GM19452 (cell line): Measurements from ENCODE around the gene KCTD12.
A peak's percentile ranks its signal among the peaks of the same experiment; 100 is the strongest.

ENCODE experiments used
- ATAC-seq: cut with Tn5 transposase; IDR thresholded peaks from one replicate; pipeline ENCODE4 v1.9.1; 2021; ENCODE audit not compliant: unreplicated experiment

The KCTD12 gene

GRCh38 chr13:76888421-76888820 is 2.2 kb upstream of the KCTD12 start:
- ATAC-seq, result no peak

- ATAC-seq, result no peak
Measured at GRCh38 chr13:76887076-76887563, 915 bp upstream of the KCTD12 start.

GRCh38 chr13:76886005-76886291 is 257 bp downstream of the KCTD12 start:
- ATAC-seq, result peak; percentile 29

GRCh38 chr13:76885203-76886004 is 801 bp downstream of the KCTD12 start:
- peak; percentile 50 for ATAC-seq

DNA sequence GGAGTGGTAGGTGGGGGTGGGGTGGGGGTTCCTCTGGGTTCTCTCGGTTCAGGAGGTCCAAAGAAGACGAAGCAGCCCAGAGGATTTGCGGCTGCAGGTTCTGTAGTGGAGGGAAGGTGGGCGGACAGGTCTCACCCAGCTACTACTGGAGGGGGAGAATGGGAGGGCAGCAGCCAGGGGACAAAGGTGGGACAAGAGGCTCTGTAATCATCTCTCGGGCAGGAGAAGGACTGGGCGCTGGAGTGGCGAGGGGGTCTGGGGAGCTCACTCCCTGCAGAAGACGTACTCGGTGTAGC is 1.4 kb downstream of the KCTD12 start:
- ATAC-seq, result no peak

DNA sequence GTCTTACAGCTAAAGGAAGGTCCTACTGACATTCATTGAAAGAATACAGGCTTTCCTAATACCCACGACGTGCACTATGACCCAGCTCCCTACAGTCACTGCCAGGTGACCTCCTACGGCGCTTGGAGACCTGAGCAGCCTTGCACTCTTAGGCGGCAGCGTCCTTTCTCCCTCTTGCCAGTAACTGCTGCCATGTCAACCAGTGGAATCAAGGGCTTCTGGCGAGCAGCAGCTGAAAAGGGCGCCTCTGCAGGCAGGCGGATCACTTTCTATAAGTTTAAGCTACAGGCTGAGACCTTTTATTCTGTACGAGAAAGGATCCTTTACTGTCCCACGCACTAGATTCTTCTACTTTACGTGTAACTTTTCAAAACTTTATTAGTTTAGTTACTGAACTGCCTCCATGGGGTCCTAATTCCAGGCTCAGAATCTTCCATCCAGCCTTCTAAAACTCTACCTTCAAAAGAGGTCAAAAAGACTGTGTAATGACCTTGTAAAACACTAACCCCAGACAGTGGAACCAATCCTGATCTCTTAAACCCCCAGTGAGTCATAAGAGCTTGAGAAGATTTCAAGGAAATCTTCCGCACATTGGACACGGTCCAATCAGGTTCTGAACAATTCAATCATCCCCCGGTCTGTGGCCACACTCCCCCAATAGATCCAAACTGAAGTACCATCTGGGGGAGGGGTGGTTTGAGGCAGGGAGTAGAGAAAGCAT is 1.9 kb downstream of the KCTD12 start:
- no peak for ATAC-seq

DNA sequence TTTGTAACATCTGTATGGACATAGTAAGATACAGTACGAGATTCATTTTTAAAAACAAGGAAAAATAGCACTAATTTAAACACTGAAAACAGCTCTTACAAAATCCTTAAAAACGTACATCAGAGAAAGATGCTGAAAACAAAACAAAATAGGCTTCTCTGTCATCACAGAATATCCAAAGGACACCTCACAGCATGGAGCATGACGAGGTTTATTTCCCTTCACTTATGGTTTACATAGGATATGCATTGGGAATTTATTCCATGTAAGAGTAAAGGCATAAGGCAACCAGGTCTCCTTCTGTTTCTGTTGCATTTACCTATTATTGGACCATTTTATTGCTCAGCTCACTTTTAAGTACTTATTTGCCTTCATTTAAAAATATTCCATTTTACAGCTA is 3.0 kb downstream of the KCTD12 start:
- ATAC-seq, result no peak

DNA sequence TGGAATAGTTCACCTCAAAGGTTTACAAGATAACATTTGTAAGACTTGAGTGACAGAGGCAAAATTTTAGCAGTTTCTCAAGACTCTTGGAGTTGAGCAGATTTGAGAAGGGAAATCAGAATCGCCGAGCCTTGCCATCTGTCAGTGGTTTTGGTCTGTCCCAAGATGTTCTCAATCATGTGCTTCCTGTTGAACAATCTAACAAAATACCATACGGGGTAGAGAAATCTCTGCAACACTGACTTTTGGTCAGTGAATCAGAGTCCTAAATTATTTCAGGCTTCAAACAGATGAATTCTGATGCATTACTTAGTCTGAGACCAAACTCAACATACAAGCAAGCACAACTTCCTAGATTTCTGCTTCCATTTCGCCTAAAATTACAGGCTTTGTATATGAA is 3.8 kb downstream of the KCTD12 start:
- no peak for ATAC-seq

GRCh38 chr13:76879883-76880270 is 6.3 kb downstream of the KCTD12 start:
- ATAC-seq, result peak; percentile 34

- ATAC-seq, result peak; percentile 98
Measured at GRCh38 chr13:76879203-76879882, 6.9 kb downstream of the KCTD12 start.

DNA sequence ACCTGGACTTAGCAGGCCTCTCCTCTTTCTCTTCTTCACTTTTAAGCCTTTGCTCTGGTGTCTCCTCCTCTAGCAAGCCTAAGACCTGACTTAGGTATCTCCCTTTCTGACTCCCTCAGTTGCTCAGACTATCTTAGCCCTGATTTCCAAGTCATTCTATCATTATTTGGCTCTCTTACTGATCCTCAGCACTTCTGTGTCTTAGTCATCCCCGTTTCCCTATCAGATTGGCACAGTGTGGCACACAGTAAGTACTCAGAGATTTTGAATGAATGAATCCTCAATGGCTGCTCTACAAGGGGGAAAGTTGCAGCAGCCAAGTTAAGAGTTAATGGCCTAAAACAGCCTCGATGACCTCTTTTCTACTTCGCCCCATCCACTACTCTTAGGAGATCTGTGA is 8.2 kb downstream of the KCTD12 start:
- no peak for ATAC-seq

- ATAC-seq, result no peak
Measured at GRCh38 chr13:76875271-76875815, 10.9 kb downstream of the KCTD12 start.

GRCh38 chr13:76874479-76874878 is 11.7 kb downstream of the KCTD12 start:
- peak; percentile 62 for ATAC-seq

DNA sequence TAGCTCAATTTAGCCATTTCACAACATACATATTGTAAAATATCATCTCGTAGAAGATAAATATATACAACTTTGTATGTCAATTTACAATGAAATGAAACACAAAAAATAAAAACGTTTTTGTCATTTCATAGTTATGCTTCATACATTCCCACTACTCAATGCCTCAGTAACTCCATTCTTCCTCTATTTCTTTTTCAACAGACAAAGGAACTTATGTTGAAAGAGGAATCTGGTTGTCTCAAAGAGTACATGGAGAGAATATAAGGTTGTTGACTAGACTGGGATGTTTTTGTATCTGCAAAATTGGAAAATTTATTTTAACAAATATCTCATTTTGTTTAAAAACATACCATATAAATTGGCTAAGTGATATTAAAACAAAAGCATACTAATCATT is 12.8 kb downstream of the KCTD12 start:
- ATAC-seq, result no peak

GRCh38 chr13:76872675-76873074 is 13.5 kb downstream of the KCTD12 start:
- no peak for ATAC-seq

DNA sequence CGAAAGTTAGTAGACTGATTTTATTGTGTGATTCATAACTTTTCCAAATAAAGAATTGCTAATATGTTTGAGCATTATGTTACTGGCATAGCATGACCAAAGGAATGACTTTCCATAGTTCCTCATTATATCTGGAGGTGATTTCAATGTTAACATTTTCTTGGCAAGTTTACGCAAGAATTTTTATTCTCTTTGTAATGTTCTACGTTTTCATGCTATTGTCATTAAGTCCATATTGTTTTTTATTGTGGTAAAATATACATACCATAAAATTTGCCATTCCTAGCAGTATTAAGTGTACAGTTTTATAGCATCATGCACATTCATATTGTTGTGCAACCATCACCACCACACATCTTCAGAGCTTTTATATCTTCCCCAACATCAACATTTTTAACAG is 14.8 kb downstream of the KCTD12 start:
- ATAC-seq, result no peak

DNA sequence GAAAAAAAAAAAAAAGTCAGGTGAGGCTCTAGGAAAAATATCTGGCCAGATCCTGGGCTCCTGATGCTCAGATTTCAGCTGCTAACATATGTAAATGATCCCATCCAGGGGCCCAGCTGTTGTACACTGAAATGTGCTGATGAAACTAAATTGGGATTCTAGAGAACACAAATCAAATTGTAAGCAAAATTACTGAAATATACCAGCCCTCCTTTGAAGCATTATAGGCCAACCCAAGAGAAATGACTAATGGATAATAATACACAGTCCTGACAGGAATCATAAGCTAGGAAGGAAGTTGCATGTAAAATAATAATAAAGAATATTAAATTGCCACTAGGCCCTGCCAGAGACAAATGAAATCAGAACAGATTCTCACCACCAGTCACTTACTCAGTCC is 17.8 kb downstream of the KCTD12 start:
- no peak for ATAC-seq

GRCh38 chr13:76865996-76866503 is 20.2 kb downstream of the KCTD12 start:
- ATAC-seq, result no peak

DNA sequence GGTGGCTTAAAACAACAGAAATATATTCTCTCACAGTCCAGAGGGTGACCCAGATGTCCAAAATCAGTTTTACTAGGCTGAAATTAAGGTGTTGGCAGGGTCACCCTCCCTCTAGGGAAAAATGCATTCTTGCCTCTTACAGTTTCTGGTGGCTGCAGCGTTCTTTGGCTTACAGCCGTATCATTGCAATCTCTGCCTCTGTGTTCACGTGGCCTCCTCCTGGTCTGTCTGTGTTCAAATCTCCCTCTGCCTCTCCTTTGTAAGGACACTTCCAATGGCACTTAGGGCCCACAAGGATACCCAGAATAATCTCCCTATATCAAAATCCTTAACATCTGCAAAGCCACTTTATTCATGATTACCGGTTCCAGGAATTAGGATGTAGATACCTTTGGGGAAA is 21.1 kb downstream of the KCTD12 start:
- ATAC-seq, result no peak

DNA sequence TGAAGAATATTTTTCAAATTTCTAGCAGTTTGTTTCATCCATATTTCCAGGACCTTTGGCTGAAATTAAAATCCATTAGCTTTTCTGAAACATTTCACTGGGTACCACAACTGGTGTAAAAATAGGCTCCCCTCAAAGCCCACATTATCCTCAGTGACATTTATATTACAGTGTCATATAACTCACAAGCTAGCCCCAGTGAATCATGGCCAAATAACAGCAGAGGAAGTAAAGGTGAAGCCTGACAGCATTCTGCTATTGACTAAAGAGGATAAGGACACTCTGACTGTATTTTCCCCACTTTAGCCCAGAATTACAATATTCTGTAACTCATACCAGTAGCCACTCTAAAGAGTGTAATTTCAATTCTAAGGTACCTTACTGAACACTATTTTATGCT is 21.9 kb downstream of the KCTD12 start:
- ATAC-seq, result no peak

GRCh38 chr13:76863022-76863421 is 23.2 kb downstream of the KCTD12 start:
- ATAC-seq, result no peak

- ATAC-seq, result no peak
Measured at GRCh38 chr13:76861859-76862258, 24.3 kb downstream of the KCTD12 start.
